GM10266 (cell line): Measurements from ENCODE around the gene FOXJ2.

Experiments
- DNase-seq: peaks from one replicate; pipeline ENCODE4 v3.0.0; 2012; ENCODE audit errors: extremely low spot score
- TF ChIP-seq, protein P1 (sequence below): IDR thresholded peaks from 2 replicates; pipeline ENCODE4 v1.5.1; 2012; ENCODE audit warnings: mild to moderate bottlenecking, low read depth; ENCODE audit not compliant: control insufficient read depth, insufficient read depth; ENCODE audit errors: missing control alignments

The FOXJ2 gene

DNA sequence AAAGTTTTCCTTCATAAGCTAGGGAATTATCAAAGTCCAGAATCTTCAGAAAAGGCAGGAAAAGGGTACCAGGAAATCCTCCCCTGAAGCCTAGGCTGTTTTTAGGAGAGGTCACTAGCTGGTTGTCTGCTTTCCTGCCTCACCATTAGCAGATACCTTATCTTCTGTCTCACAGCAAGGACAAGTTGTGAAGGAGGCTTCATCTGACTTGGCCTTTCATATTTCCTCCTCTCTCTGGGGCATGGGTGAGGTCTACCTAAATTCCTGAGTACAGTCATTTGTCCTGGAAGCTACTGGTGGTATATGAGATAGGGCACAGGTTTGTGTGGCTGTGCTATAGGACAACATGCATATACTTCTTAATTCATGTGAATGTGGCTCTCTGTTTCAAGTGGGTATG is 2.3 kb downstream of the FOXJ2 start:
- TF ChIP-seq, protein P1, sequence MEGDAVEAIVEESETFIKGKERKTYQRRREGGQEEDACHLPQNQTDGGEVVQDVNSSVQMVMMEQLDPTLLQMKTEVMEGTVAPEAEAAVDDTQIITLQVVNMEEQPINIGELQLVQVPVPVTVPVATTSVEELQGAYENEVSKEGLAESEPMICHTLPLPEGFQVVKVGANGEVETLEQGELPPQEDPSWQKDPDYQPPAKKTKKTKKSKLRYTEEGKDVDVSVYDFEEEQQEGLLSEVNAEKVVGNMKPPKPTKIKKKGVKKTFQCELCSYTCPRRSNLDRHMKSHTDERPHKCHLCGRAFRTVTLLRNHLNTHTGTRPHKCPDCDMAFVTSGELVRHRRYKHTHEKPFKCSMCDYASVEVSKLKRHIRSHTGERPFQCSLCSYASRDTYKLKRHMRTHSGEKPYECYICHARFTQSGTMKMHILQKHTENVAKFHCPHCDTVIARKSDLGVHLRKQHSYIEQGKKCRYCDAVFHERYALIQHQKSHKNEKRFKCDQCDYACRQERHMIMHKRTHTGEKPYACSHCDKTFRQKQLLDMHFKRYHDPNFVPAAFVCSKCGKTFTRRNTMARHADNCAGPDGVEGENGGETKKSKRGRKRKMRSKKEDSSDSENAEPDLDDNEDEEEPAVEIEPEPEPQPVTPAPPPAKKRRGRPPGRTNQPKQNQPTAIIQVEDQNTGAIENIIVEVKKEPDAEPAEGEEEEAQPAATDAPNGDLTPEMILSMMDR, result no peak
- DNase-seq, result no peak

DNA sequence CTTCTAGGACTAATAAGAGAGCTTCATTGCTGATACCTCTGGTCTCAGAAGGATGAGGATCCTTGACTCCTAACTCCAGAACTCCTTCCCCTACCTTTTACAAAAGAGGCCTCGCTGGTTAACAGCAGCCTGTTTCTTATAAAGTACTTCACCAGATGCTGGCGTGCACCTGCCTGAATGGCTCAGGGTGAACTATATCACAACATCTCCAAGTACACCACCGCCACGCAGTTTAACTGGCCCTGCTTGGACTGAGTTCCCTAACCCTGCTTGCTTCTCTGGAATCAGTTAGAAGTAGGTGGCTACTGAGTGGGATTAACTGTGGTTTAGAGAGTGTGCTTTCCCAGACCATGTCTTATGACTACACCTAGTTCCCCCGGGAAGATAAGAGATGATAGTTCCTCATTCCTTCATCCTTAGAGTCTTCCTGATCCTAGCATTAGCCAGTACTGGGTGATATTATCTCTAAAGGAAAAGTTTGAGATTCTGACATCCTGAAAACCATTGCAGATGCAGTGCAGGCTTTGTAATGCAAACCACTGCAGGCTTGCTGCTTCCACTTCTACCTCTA is 3.0 kb downstream of the FOXJ2 start:
- DNase-seq, result no peak
- TF ChIP-seq, protein P1, result no peak

DNA sequence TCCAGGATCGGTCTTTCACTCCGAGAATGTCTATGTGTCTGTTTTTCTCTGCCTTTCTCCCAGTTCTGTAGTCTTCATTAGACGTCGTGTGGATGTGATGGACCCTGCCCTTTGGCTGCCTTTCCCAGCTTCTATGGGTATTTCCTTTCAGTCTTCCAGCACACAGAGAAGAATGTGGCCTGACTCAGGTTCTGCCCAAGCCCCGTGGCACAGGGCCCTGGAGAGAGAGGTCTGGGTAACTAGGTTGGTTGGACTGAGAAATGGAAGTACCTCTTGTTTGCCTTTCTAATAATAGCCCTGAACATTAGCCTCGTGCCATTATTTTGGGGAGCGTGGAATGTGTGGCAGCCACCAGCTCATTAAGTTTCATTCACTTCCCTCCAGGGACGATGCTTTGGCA is 3.8 kb downstream of the FOXJ2 start:
- no peak for DNase-seq
- TF ChIP-seq, protein P1, result no peak

DNA sequence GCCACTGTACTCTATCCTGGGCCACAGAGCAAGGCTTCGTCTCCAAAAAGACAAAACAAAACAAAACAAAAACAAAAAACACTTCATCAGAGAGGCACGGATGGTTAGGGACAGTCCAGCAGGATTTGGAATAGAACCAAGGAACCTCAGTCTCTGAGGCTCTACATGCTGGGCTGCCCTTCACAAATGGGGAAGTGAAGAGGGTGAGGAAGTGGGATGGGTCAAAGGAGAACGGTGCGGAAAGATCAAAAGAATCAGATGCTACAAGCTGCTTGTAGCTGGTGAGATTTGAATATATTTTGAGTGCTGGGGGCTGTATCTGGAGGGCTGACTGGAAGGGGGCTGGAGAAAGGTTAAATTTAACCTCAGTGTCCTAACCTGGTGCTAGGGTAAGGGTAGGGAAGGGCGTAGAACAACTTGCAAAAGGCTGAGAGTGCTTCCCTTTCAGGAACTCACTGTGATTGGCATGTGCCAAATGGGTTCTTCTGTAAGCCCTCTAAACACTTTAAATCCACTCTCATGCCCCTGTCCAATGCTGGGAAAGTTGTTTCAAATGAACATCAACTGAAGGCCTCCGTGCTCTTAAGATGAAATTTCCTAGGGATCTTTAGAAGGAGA is 4.6 kb downstream of the FOXJ2 start:
- peak; percentile 57 for DNase-seq
- TF ChIP-seq, protein P1, result no peak

DNA sequence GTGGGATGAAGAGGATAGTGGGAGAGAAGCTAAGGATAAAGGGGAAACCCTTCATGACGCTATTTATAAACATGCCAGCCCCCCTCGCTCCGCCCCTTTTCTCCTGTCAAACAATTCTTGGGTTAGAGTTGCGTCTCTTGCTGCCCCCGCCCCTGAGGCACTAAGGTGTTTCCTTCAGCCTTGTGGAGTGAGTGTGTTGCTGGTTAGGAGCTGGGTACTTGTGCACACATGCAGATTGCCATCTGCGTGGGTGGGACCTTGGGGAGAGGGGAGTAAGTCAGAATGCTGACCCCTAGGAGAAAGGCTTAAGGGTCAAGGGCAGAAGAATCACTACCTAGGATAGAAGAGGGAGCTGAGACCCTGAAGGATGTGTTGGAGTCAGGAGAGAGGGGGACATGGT is 5.4 kb downstream of the FOXJ2 start:
- TF ChIP-seq, protein P1, result no peak
- DNase-seq, result no peak

DNA sequence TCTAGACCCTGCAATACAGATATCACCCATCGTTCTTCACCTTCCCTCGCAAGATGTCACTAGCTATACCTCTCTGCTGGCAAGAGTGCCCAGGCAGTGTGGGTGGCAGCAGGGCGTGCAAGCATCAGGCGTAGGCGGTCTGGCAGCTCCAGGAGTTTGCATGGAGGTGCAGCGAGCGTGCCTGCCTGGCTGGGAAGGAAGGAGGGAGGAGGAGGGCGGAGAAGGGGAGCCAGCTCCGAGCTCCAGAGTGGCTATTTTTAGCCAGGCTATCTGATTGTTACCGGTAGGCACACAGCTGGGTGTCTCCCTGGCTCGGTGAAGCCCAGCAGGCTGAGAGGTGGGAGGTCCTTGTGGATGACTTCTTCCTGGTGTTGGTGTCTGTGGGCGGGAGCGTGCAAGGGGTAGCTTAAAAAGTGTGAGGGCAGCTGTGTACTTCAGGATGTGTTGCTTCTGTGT is 6.2 kb downstream of the FOXJ2 start:
- TF ChIP-seq, protein P1, result no peak
- peak; percentile 30 for DNase-seq

DNA sequence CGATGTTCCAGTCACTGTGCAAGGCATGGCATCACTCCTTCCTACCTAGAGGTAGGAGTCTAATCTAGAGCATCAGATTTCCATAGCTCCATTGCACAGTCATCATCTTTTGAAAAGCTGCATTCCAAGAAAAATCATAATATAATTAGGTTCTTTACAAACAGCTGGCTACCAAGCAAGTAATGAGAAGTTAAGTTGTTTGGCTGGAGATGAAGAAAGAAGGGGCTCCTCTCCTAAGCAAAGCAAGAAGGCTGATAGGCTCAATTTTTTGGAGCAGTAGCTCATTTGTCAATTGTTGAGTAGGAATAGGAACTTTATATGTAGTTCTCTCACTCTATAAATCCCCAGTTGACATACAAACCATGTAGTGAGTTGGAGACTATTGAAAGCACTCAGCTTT is 8.3 kb downstream of the FOXJ2 start:
- DNase-seq, result no peak
- TF ChIP-seq, protein P1, result no peak
